D721Med (cell line): ENCODE results near the gene KYAT1.

Experiments used
- DNase-seq: peaks from one replicate; pipeline ENCODE4 v3.0.0; 2011; ENCODE audit warnings: low spot score; ENCODE audit not compliant: insufficient read length
- FAIRE-seq: peaks from 2 replicates; lab custom pipeline; 2011; peaks lifted over from hg19 to GRCh38; lab: Jason Lieb, UNC
- CTCF ChIP-seq: IDR thresholded peaks from 2 replicates; pipeline ENCODE4 v1.5.1; 2012; ENCODE audit warnings: mild to moderate bottlenecking, control low read depth; ENCODE audit not compliant: insufficient read depth; ENCODE audit errors: missing control alignments

The KYAT1 gene

GRCh38 chr9:128792134-128792533, 89.6 kb downstream of the KYAT1 start:
- no peak for FAIRE-seq
- DNase-seq = no peak
- TF ChIP-seq CTCF = no peak

DNA sequence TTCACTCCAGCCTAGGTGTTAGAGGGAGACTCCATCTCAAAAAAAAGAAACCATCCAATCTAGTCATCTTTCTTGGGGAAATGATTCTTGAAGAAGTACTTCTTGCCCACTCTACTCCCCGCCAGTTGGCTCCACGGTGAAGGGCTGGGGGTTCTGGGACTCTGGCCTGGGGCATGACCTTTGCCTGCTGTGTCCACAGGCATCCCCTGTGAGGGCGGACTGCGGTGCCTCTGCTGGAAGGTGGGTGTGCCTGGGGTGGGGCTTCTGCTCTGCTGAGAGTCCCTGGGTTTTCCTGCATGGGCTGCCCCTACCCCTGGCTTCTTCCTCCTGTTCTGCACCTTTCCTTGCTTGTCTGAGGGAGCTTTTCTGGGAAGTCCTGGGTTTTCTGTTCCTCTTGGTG, 91.2 kb downstream of the KYAT1 start:
- DNase-seq = no peak
- TF ChIP-seq CTCF = no peak
- FAIRE-seq = no peak

- DNase-seq (no peak), FAIRE-seq (no peak)
- no peak for TF ChIP-seq CTCF
Measured at GRCh38 chr9:128788445-128788844, 93.3 kb downstream of the KYAT1 start.

DNA sequence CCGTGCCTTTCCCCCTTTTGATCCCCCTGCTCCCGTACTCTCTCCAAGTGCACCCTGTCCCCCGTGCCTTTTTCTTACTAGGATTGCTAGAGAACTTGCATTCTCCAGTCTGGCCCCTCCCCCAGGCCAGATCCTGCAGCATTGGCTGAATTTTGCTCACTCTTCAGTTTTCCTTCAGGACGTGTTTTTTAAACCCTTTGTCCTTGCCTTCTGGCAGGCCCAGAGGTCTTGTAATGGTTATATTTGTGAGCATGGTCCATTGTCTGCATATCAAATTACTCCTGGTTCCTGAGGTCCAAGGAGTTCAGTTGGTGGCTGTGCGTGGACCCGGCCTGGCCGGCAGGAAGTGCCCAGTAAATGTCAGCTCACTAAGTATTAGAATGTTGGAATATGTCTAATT, 94.1 kb downstream of the KYAT1 start:
- no peak for DNase-seq
- FAIRE-seq = no peak
- no peak for TF ChIP-seq CTCF

DNA sequence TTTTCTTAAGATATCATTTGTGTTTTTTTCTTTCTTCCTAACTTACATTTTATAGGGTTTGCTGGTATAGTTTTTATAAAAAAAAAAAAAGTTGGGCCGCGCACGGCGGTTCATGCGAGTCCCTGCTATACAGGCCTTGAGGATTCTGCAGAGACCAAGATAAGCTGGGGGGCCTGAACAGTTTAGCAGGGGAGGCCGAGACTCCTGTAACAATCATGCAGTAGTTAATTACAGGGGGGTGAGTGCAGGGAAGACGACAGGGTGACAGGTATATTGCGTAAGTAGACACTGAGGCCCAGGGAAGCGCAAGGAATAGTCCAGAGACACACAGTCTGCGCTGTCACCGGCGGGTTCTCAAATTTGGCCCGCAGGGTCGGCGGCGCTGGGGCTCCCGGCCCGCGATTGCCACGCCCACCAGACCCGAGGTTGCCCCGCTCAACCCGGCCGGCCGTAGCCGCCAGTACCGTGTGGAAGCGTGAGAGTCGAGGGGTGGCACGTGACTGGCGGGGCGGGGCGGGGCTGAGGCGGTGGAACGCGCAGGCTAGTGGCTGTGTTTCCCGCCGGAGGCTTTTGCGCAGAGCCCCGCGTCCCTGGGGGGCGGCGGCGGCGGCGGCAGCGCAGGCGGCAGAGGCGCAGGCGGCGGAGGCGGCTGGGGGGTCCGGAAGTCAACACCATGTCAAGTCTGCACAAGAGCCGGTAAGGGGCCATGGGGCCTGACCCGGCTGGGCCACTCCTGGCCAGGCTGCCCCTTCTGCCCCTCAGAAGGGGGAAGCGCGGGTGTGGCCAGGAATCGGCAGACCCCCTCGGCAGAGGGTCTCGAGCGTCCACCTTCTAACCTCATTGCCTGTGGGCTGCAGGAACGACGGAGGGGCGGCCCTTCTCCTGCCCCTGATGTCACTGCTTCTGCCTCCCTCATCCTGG, 94.8 kb downstream of the KYAT1 start, which contains the start of gene TBC1D13:
TBC1D13 (plus strand) TSS at position 573 of the 921 bp plus-strand sequence; CDS start at position 674, 101 bp downstream.
- FAIRE-seq = no peak
- peak; percentile 87 for DNase-seq
- TF ChIP-seq CTCF = no peak

DNA sequence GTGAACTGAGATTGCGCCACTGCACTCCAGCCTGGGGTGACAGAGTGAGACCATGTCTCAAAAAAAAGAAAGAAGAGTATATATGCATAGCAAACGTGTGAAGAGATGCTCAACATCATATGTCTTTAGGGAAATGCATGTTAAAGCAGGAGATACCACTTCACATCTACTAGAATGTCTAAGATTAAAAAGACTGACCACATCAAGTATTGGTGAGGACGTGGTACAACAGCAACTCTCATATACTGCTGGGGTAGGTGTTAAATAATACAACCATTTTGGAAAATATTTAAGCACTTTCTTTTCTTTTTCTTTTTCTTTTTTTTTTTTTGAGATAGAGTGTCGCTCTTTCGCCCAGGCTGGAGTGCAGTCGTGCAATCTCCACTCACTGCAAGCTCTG, 96.3 kb downstream of the KYAT1 start:
- DNase-seq (no peak), FAIRE-seq (no peak)
- no peak for TF ChIP-seq CTCF
